ENCODE measurements around the gene PRPF39.

Gene PRPF39

DNA sequence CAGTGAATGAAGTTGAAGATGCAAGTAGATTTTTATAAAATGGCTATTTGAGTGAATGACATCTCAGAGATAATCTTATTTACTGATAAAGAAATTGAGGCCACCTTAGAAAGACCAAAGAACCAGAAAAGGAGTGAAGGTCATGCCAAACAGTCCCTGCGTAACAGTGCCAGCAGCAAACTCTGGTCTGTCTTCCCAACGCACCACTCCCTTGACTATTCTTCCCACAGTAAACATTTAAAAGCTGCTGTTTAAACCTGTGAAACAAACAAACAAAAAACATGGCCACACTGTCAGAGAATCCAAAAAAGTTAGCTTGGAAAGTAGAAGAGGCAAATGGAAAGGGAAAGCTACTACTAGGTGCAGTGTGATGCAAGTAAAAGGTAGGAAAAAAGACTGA, 1.5 kb upstream of the PRPF39 start:
- no peak for DNase-seq (ENCODE audit: low read depth in 2 of 2)

DNA sequence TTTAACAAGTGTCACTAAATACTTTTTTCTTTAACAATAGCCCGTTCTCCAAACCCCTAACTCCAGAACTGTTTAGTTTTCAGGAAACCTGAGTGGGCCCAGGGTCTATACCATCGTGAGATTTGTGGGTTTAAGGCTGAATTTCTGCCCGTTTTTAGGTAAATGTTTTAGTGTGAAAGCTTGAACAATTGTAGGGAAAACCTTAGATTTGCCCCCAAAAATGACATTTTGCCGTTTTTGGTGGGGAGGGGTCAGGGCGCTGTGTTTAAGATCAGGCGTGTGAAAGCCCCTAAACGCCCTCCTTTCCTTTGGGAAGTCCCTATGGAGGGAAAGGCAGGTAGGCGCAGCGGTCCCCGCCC, 320 bp upstream of the PRPF39 start:
- no peak for DNase-seq (ENCODE audit: low read depth in 2 of 2)

DNA sequence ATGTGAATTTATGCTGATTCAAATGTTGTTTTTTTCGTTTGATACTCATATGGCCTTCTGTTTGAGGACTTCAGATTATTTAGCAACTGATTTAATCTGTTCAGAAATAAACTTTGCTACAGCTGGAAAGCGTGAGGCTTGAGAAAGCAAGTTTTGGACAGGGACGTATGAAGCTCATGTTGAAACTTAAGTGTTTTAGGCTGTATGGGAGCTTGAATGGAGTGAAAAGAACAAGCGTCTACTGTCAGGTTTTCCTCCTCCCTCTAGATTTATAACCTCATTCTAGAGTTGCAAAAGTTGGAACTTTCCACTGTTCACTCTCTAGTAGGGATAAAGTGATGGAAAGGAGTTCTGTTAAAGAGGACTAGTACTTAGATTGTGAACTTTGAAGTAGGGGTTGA, 1.0 kb downstream of the PRPF39 start:
- DNase-seq (ENCODE audit: low read depth in 2 of 2) = no peak

DNA sequence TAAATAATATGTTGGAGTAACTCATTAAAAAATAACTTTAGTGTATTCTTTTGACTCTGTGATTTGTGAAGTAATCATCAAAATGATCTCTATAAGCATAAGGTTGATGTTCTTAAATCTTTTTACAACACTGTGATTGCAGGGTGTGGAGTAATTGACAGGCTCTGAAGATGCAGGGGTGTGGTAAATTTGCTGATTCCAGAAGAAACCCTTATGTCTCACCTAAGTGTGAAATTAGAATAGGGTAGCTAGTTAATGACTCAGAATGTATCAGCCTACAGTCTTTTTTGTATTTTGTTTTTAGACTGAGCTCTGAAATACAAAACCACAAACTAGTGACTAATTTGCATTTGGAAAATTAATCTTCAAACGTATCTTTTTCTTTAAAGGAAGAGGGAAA, 5.9 kb downstream of the PRPF39 start:
- DNase-seq (ENCODE audit: low read depth in 2 of 2) = no peak

DNA sequence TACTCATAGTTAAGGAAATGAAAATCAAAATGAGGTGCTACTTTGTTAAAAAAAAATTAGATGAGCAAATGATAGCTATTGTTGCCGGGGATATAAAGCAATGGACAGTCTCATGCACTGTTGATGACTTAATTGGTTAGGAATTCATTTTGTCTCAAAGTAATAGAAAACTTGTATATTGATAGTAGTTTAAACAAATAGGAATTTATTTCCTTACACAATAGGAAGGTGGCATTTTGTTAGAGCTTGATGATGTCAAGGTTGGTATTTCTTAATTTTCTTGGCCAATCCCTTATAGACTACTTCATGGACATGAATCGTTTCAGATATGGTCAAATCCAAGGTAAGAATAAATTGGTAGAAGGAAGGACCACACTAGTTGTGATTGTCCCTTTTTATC, 7.8 kb downstream of the PRPF39 start:
- DNase-seq (ENCODE audit: low read depth in 2 of 2) = no peak

DNA sequence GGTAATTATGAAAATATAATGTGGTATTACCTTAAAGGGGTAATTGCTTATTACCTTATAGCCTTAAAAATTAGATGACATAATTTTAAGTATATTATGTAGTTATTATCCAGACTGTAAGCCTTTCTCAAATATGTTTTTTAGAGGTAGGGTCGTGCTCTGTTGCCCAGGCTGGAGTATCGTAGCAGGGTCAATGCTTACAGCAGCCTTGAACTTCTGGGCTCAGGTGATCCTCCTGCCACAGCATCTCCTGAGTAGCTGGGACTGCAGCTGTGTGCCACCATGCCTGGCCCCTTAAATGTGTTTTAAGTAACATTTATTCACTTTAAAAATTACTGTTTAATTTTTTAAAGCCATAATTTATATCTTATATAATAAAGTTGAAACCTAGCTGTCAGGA, 10.4 kb downstream of the PRPF39 start:
- DNase-seq (ENCODE audit: low read depth in 2 of 2) = no peak

DNA sequence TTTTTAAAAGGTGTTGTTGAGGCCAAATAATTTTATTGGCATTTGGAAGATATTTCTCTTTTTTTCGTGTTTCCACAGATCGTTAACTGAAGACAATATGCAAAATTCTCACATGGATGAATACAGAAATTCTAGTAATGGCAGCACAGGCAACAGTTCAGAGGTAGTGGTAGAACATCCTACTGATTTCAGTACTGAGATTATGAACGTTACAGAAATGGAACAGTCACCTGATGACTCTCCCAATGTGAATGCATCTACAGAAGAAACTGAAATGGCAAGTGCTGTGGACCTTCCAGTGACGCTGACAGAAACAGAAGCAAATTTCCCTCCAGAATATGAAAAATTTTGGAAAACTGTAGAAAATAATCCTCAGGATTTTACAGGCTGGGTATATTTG, 11.2 kb downstream of the PRPF39 start:
- no peak for DNase-seq (ENCODE audit: low read depth in 2 of 2)

DNA sequence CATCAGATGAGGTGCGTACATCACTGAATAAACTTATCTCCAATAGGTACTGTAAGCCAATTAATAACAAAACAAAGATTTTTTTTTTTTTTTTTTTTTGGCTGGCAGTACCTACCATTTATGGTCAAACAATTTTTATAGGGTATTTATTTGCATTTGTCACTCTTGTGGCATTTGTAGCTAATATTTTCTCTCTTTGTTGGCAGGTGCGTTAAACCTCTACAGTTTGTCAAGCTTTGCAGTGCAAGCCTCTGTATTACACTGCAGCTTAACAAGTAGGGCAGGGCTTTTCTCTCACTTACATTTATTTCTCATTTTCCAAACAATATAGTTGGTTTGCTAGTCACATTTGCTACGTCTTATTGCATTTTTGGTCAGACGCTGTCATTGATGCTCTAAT, 12.3 kb downstream of the PRPF39 start:
- DNase-seq (ENCODE audit: low read depth in 2 of 2) = no peak

DNA sequence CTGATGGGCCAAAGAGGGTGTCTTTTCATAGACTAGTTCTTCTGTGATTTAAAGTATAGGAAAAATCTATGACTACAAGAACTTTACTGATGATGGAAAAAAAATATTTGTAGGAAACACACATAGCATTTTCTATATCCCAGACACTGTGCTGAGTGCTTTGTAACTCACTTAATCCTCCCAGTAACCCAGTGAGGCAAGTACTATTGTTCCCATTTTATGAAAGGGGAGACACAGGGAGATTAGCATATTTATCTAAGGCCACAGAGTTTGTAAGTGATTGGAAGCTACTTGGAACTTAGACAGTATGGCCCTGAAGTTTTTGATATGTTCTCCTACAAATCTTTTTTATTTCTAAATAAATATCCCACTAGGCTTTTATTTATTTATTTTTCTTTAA, 19.9 kb downstream of the PRPF39 start:
- no peak for DNase-seq (ENCODE audit: low read depth in 2 of 2)

DNA sequence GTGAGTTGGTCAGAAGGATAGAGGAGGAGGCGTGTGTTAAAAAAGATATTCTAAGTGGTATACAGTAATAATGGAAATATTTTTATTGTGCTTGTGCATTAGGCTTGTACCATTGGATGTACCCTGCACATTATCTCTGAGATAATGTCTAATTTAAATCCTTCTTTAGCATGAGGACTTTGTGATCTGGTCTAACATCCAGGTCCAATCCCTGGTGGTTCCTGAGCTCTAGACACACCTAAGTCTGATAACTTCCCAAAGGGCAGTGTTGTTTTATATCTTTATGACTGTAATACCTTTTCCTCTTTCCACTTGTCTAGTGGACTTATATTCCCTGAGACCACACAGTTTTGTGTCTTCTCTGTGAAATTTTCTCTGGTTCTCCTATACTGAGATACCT, 20.6 kb downstream of the PRPF39 start:
- no peak for DNase-seq (ENCODE audit: low read depth in 2 of 2)

DNA sequence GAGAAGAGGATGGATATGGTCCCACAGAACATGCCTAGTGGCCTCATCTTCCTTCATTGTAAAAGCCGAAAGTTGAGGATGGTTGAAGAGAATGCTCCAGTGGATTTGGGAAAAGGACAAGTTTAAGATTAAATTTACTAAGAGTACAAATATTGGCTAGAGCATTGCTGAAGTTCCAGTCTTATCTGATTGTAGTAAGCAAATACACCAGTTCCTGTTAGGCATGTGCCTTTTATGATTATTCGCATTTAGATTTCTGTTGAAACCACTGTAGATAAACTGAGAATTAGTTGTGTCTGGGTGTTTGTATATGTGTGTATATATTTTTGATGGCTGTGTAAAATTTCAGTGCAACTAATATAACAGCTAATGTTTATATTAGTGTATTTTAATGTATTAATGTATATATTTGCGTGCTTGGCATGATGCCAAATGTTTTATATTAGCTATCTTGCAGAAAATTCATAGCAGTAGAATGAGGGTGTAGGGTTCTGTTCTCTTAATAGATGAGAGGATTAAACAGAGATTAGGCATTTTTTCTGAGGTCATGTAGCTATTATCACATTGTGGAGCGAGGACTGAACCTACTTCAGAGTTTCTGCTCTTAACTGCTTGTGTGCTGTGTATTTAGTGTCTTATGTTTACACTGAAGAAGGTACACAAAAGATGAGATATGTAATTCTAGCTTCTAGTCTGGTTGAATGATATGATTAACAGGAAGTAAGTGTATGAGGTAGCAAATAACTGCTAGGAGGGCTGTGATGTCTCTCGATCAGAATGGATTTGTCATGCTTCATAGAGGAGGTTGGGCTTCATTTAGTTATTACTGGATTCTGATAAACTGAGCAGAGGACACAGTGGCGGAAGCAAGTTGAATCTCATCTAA, 29.2 kb downstream of the PRPF39 start:
- no peak for DNase-seq (ENCODE audit: low read depth in 2 of 2)

DNA sequence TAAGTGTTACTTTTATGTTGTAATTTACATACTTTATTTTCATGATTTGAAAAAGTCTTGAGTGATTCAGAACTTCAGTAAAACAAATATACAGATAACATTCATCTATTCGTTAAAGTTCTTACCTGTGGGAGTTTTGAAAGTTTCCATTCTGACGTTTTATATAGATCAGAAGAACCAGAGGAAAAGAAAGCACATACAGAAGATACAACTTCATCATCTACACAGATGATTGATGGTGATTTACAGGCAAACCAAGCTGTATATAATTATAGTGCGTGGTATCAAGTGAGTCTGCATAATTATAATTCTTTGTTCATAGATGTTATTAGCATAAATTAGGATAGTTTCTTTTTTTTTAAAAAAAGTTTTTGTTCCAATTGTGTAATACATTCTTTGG, 30.4 kb downstream of the PRPF39 start:
- DNase-seq (ENCODE audit: low read depth in 2 of 2) = no peak

DNA sequence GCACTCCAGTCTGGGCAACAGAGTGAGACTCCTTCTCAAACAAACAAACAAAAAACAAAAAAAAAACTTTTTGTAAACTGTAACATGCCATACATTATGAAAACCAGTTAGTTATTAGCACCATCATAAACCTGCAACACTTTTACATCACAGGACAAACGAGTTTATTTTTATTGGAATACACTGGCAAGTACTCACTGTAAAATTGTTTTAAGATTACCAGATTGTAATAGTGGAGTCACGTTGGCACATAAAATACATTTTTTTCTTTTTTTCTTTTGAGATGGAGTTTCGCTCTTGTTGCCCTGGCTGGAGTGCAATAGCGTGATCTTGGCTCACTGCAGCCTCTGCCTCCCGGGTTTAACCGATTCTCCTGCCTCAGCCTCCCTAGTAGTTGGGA, 34.7 kb downstream of the PRPF39 start:
- DNase-seq (ENCODE audit: low read depth in 2 of 2) = no peak

DNA sequence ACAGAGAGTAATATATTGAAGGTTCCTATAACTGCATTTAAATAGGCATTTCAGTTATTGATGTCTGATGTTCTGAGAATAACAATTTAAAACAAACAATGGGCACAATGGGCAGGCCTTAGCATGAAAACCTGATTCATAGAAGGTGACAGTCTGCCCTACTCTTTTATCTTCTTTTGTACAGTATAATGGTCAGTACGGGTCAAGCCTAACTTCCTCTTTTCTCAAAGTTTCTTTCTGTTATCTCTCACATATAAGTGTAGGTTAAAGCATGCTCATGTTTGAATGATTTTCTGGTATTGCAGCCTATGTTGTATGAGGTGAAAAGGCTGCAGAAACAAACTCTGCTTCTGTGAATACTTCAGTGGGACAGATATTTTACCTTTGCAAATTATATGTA, 36.2 kb downstream of the PRPF39 start:
- DNase-seq (ENCODE audit: low read depth in 2 of 2) = no peak

DNA sequence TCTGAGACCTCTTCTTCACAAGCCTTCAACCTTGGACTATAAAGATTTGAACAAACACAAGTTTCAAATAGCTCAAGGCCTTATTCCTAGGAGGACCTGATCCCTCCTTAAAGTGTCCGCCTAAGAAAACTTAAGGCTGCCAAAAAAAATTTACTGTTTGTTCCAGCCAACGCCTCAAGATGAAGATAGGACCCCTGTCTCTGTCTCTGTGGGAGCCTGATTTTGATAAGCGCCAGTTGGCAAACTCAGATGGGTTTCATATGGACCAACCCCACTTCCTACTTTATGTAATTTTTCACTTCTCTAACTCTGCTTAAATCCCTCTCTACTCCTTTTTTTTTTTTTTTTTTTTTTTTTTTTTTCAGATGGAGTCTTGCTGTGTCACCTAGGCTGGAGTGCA, 39.4 kb downstream of the PRPF39 start:
- no peak for DNase-seq (ENCODE audit: low read depth in 2 of 2)

DNA sequence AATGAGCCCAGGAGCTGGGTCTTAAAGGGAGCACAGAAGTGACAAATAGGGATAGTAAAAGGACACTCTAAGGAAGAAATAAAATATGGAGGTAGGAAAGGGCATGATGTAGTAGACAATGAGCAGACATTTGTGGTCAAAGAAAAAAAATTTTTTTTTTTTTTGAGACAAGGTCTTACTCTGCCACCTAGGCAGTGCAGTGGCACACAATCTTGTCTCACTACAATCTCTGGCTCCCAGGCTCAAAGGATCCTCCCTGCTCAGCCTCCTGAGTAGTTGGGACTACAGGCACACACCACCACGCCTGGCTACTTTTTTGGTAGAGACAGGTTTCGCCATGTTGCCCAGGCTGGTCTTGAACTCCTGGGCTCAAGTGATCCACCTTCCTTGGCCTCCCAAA, 41.8 kb downstream of the PRPF39 start:
- DNase-seq (ENCODE audit: low read depth in 2 of 2) = no peak

DNA sequence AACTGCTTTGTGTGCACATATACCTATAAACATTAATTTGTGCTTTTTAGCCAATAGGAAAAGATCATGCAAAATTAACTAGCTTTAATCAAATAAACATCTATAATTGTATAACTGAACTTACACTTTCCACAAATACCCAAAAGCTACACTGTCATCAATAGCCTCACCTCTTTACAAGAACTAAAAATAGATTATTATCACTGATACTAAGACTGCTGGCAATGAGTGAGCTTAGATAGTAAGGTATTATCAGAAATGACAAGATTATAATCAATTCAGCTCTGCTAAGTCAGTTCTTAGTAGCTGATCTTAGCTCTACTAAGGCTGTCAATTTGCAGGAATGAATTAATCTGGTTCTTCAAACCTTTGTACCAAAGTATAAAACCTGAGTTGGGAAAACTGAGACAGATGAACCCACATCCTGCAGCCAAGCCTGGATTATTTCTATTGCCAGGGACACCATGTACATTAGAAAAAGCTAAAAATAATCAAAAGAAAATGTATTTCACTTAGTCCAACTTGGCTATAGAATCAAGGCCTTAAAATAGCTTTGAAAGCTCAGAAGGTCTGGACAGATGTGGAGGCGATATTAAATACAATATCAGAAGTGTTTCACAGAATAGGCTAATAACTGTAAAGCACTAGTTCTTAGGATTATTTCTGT, 45.2 kb downstream of the PRPF39 start:
- DNase-seq (ENCODE audit: low read depth in 2 of 2) = no peak

DNA sequence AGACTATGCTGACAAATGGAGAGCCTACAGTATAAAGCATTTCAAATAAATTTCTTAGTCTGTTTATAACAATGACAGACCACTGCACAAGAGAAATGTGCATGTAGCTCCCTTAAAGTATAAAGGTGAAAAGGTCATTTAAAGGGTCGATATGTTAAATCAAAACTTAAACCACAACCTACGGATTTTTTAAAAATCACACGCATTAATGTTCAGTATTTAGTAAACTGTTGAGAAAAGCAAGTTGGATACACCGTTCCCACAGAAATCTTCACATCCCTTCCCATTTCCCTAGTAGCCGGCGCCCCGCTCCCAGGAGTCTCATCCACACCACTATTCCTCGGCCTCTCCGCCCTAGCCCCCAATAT, 49.8 kb downstream of the PRPF39 start:
- no peak for DNase-seq (ENCODE audit: low read depth in 2 of 2)

DNA sequence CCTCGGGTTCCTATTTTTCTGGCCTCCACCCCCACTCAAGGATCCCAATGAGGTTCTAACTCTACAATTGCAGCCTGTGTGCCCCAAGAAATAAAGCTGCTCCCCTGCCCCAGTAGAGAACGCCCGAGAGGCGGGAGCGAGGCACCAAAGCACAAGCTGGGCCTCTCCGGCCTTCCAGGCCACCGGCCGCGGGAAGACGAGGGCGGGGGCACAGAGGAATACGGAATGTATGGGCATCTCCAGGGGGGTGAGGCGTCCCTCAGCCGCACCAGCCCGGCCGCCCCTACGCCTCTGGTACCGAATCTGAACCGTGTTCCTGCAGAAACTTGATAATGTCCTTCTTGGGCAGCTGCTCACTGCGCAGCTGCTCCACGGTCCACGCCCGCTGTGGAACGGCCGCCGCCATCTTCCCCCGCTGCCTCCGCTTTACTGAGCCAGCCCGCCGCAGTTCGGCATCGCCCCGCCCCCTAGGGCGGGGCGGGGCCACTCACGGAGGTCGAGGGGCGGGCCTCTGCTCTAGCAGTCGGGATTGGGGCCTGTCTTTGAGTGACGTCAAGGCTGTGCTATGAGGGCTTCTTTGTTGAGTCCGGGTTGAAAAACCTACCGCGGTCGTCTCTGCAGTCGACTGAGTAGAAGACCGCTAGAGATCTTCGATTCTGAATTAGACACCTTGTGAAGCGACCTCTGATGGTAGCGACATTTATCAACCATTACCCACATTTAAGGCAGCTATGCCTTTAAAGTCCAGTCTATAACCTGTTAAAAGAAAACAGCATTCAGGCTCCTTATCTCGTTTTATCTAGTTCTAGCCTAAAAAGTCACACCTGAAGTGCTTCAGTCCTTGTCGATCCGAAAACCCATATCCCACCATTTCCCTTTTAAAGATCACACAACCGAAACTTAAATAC, 50.4 kb downstream of the PRPF39 start, which contains the start of gene FKBP3:
FKBP3 (minus strand) TSS at position 431 of the 908 bp plus-strand sequence; CDS start at position 406, 25 bp downstream.
- DNase-seq (ENCODE audit: low read depth in 2 of 2) = peak; percentile 98

DNA sequence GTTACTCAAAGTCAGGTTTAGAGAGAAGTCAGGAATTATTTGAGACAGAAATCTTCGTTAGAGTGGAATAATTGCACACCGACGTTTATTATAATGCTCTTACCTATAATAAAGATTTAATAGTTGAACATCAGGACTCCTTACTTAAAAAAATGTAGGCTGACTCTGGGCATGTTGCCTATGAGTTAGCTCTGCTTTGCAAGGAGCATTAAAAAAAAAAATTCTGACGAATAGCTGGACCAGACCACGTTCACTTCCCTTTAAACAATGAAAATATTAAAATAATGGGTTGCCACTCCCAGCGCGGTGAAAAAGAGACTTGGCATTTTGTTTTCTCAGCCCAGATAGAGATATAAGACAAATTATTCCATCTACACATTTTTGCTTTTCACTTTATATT, 51.2 kb downstream of the PRPF39 start:
- no peak for DNase-seq (ENCODE audit: low read depth in 2 of 2)

DNA sequence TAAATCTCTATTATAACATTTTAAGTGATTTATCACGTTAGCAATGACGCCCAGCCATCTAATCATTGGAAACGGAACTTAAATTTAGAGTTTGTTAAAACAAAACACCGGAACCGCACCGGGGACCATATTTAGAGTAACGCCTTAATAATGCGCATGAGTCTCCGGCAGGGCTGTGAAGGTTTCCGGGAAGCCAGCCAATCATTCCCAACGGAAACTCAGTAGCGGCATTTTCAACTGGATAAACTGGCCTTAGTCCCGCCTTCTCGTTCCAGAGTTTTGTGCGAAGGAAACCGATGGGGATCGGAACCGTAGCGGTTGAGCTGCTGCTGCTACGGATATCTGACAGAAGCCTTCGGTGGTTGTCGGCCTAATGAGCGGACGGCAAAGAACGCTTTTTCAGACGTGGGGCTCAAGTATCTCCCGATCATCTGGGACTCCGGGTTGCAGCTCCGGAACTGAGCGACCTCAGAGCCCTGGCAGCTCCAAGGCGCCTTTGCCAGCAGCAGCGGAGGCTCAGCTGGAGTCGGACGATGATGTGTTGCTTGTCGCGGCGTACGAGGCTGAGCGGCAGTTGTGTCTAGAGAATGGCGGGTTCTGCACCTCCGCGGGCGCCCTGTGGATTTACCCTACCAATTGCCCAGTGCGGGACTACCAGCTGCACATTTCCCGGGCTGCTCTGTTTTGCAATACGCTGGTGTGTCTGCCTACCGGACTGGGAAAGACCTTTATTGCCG, 51.9 kb downstream of the PRPF39 start, which contains the start of gene FANCM:
FANCM (plus strand) TSS at position 272 of the 737 bp plus-strand sequence; CDS start at position 374, 102 bp downstream.
- DNase-seq (ENCODE audit: low read depth in 2 of 2) = peak; percentile 96 to 97

DNA sequence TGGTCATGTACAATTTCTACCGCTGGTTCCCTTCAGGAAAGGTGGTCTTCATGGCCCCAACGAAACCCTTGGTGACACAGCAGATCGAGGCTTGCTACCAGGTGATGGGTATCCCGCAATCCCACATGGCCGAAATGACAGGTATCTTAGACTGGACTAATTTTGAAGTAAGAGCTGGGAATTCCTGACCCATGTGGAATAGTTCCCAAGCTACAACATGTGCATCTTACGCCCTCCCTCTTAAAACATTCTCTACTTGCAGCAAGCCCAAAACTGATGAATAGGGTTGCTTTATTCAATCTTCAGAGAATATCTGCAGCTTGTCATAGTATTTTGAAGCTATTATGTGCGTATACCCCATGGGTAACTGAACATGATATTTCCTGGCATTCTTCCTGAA, 52.5 kb downstream of the PRPF39 start:
- DNase-seq (ENCODE audit: low read depth in 2 of 2) = no peak

Data from fibroblast of skin of left quadriceps (primary cell).